HepG2 (cell line): ENCODE results near the gene MBD5. TPM values are rescaled to one million over a fixed set of nuclear protein-coding genes. Genes with fewer than 3 reads are reported as not detected.

ENCODE experiments used
- CCAR2 ChIP-seq: fragments of 200-400 bp; formaldehyde crosslinking; optimal IDR thresholded peaks from 2 replicates; pipeline ENCODE3; 2018; ENCODE audit warnings: low read depth, mild to moderate bottlenecking, low read length, moderate library complexity
- DRAP1 ChIP-seq: IDR thresholded peaks from 2 replicates; pipeline ENCODE4 v1.6.1; 2016; ENCODE audit warnings: missing genetic modification reagents, missing compliant biosample characterization
- FOXC1 ChIP-seq: sonication (generic); formaldehyde crosslinking; IDR thresholded peaks from 2 replicates; pipeline ENCODE4 v1.8.0; 2022; ENCODE audit warnings: mild to moderate bottlenecking, missing genetic modification reagents, borderline replicate concordance
- HNF4G ChIP-seq, 2 experiments: sonication (generic) in 1 of 2; formaldehyde crosslinking in 1 of 2; IDR thresholded peaks; 2 replicates each; pipeline versions ENCODE4 v1.4.0 to v1.6.1; 2011 to 2020; ENCODE audit warnings: borderline replicate concordance in 2 of 2, low read depth in 2 of 2, mild to moderate bottlenecking in 2 of 2, low read length in 1 of 2, missing genetic modification reagents in 1 of 2, moderate library complexity in 1 of 2
- KDM2A ChIP-seq: sonication (generic); formaldehyde crosslinking; IDR thresholded peaks from 2 replicates; pipeline ENCODE4 v1.4.0; 2020; ENCODE audit warnings: low read depth, missing genetic modification reagents, borderline replicate concordance
- NFKBIZ ChIP-seq: IDR thresholded peaks from 2 replicates; pipeline ENCODE4 v1.6.1; 2018; ENCODE audit warnings: missing genetic modification reagents, missing compliant biosample characterization
- RAD21 ChIP-seq: fragments of 450-650 bp; formaldehyde crosslinking; IDR thresholded peaks from 2 replicates; pipeline ENCODE4 v1.5.0; 2020; ENCODE audit warnings: mild to moderate bottlenecking
- RARA ChIP-seq: IDR thresholded peaks from 2 replicates; pipeline ENCODE4 v1.6.1; 2016; ENCODE audit warnings: missing genetic modification reagents, missing compliant biosample characterization
- STAG1 ChIP-seq: sonication (generic); formaldehyde crosslinking; IDR thresholded peaks from 2 replicates; pipeline ENCODE4 v1.4.0; 2020; ENCODE audit warnings: missing genetic modification reagents
- TEAD3 ChIP-seq: optimal IDR thresholded peaks from 2 replicates; pipeline ENCODE3; 2016; ENCODE audit warnings: borderline replicate concordance
- TIGD3 ChIP-seq: sonication (generic); formaldehyde crosslinking; IDR thresholded peaks from 2 replicates; pipeline ENCODE4 v1.5.1; 2020; ENCODE audit warnings: mild to moderate bottlenecking, missing genetic modification reagents, borderline replicate concordance
- ZNF552 ChIP-seq: sonication (generic); formaldehyde crosslinking; IDR thresholded peaks from 2 replicates; pipeline ENCODE4 v1.9.0; 2022; ENCODE audit warnings: missing genetic modification reagents, mild to moderate bottlenecking, borderline replicate concordance
- ZNF619 ChIP-seq: sonication (generic); formaldehyde crosslinking; IDR thresholded peaks from 2 replicates; pipeline ENCODE4 v1.4.0; 2020; ENCODE audit warnings: mild to moderate bottlenecking, missing genetic modification reagents
- ZNF772 ChIP-seq: sonication (generic); formaldehyde crosslinking; IDR thresholded peaks from 2 replicates; pipeline ENCODE4 v1.5.0; 2020; ENCODE audit warnings: mild to moderate bottlenecking, missing genetic modification reagents
- polyA plus RNA-seq, 8 experiments: library from polyadenylated mRNA; depleted of rRNA in 3 of 8; stranded (reverse) in 7 of 8; unstranded in 1 of 8; fragments of >200 nt; fragmentation: Illumina TruSeq in 4 of 8; extraction: Trizol in 4 of 8; gene quantifications; 2 replicates each; pipeline versions ENCODE4 v1.2.1 to v1.2.3, GENCODE V29; 2011 to 2016; ENCODE audit warnings: low read depth in 4 of 8, missing spikeins in 1 of 8, mixed read lengths in 1 of 8; ENCODE audit not compliant: insufficient read depth in 1 of 8
- total RNA-seq, 5 experiments: library from RNA; depleted of rRNA; stranded (reverse); fragments of >200 nt; fragmentation: Illumina TruSeq; extraction: Trizol; gene quantifications; 2 replicates each; pipeline ENCODE4 v1.2.3, GENCODE V29; 2016; ENCODE audit warnings: low read depth in 1 of 5
- TF ChIP-seq, protein P1 (sequence below): sonication (generic); formaldehyde crosslinking; IDR thresholded peaks from 2 replicates; pipeline ENCODE4 v1.5.1; 2020; ENCODE audit warnings: mild to moderate bottlenecking, missing genetic modification reagents, moderate library complexity
- TF ChIP-seq, protein P2 (sequence below): IDR thresholded peaks from 2 replicates; pipeline ENCODE4 v1.6.1; 2016
- TF ChIP-seq, protein P3 (sequence below), 2 experiments: sonication (generic) in 1 of 2; formaldehyde crosslinking in 1 of 2; IDR thresholded peaks; 2 replicates each; pipeline versions ENCODE4 v1.4.0 to v1.6.1; 2018 to 2020; ENCODE audit warnings: missing genetic modification reagents in 2 of 2, borderline replicate concordance in 1 of 2, low read depth in 1 of 2, mild to moderate bottlenecking in 1 of 2, missing biosample characterization in 1 of 2

Gene MBD5
- total and polyA plus RNA-seq, 2 of the 13 experiments (the other 11 are each of a cell fraction or from before 2014, with no cell fraction given), result 13.5 to 26.4 TPM

DNA sequence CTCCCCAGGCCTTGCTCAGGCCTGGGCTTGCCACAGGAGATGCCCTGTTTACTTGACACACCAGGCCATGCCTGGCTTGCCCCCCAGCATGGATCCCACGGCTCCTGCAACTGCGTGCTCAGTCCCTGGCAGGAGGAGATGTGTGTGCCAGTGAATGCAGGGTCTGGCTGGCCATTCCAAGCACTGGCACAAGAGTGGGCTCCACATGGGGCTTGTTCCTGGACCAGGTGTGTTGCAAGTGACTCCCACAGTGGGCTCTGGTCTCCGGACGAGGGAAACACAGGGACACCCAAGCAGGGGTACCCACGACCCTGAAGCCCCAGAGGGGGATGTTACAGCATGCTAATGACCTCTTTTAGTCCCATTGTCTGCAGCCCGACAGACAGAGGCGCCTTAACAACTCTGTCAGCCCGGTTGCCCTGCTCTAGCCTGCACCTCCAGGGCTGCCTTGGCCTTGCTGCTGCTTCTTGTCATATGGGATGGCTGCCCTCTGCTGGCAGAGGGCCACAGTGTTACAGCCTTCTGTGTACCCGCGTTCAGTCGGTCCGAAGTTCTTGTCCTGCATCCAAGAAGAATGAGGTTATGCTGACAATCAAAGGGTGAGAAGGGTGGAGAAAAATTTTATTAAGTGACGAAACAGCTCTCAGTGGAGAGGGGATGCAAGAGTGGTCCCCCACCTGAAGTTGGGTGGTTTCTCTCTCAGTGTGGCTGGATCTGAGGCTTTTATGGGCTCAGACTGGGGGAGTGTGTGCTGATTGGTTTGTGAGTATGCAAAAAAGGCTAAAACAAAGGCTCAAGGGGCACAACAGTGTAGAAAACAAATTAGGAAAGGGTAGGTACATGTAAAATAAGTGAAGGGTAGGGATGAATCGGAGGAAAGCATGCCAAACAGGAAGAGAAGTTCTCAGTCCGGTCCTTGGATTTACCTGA is 180.4 kb downstream of the MBD5 start (continued):
- TF ChIP-seq, protein P1, sequence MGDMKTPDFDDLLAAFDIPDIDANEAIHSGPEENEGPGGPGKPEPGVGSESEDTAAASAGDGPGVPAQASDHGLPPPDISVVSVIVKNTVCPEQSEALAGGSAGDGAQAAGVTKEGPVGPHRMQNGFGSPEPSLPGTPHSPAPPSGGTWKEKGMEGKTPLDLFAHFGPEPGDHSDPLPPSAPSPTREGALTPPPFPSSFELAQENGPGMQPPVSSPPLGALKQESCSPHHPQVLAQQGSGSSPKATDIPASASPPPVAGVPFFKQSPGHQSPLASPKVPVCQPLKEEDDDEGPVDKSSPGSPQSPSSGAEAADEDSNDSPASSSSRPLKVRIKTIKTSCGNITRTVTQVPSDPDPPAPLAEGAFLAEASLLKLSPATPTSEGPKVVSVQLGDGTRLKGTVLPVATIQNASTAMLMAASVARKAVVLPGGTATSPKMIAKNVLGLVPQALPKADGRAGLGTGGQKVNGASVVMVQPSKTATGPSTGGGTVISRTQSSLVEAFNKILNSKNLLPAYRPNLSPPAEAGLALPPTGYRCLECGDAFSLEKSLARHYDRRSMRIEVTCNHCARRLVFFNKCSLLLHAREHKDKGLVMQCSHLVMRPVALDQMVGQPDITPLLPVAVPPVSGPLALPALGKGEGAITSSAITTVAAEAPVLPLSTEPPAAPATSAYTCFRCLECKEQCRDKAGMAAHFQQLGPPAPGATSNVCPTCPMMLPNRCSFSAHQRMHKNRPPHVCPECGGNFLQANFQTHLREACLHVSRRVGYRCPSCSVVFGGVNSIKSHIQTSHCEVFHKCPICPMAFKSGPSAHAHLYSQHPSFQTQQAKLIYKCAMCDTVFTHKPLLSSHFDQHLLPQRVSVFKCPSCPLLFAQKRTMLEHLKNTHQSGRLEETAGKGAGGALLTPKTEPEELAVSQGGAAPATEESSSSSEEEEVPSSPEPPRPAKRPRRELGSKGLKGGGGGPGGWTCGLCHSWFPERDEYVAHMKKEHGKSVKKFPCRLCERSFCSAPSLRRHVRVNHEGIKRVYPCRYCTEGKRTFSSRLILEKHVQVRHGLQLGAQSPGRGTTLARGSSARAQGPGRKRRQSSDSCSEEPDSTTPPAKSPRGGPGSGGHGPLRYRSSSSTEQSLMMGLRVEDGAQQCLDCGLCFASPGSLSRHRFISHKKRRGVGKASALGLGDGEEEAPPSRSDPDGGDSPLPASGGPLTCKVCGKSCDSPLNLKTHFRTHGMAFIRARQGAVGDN (CRISPR knock-in tag), result peak; percentile 62
- peak; percentile 52; the same call in 1 of the 2 replicates for TF ChIP-seq DRAP1 (CRISPR knock-in tag)
- TF ChIP-seq RAD21 (CRISPR knock-in tag), result peak; percentile 92
- peak; percentile 24; the same call in 1 of the 2 replicates for TF ChIP-seq ZNF619
- no peak for TF ChIP-seq TIGD3 (CRISPR knock-in tag)
- TF ChIP-seq ZNF552 (CRISPR knock-in tag), result no peak
- TF ChIP-seq ZNF772 (CRISPR knock-in tag), result peak; percentile 34; the same call in 1 of the 2 replicates
- peak; percentile 67; the same call in 1 of the 2 replicates for TF ChIP-seq HNF4G (IDR thresholded peaks at IDR 0.05; ENCODE audit: borderline replicate concordance, low read depth, low read length)
- no peak for TF ChIP-seq HNF4G (CRISPR knock-in tag; IDR thresholded peaks at IDR 0.05; ENCODE audit: borderline replicate concordance, low read depth)
- peak; percentile 64 for TF ChIP-seq TEAD3
- TF ChIP-seq FOXC1 (CRISPR knock-in tag), result peak; percentile 79; the same call in 1 of the 2 replicates
- TF ChIP-seq RARA (CRISPR knock-in tag), result 0 out of 2 replicates have a peak, but pooled peaks have one; percentile 8
- TF ChIP-seq, protein P2, sequence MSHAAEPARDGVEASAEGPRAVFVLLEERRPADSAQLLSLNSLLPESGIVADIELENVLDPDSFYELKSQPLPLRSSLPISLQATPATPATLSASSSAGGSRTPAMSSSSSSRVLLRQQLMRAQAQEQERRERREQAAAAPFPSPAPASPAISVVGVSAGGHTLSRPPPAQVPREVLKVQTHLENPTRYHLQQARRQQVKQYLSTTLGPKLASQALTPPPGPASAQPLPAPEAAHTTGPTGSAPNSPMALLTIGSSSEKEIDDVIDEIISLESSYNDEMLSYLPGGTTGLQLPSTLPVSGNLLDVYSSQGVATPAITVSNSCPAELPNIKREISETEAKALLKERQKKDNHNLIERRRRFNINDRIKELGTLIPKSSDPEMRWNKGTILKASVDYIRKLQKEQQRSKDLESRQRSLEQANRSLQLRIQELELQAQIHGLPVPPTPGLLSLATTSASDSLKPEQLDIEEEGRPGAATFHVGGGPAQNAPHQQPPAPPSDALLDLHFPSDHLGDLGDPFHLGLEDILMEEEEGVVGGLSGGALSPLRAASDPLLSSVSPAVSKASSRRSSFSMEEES (CRISPR knock-in tag), result 0 out of 2 replicates have a peak, but pooled peaks have one; percentile 26
- TF ChIP-seq CCAR2, result no peak
- TF ChIP-seq NFKBIZ (CRISPR knock-in tag), result no peak
- TF ChIP-seq KDM2A, result peak; percentile 80
- TF ChIP-seq, protein P3, sequence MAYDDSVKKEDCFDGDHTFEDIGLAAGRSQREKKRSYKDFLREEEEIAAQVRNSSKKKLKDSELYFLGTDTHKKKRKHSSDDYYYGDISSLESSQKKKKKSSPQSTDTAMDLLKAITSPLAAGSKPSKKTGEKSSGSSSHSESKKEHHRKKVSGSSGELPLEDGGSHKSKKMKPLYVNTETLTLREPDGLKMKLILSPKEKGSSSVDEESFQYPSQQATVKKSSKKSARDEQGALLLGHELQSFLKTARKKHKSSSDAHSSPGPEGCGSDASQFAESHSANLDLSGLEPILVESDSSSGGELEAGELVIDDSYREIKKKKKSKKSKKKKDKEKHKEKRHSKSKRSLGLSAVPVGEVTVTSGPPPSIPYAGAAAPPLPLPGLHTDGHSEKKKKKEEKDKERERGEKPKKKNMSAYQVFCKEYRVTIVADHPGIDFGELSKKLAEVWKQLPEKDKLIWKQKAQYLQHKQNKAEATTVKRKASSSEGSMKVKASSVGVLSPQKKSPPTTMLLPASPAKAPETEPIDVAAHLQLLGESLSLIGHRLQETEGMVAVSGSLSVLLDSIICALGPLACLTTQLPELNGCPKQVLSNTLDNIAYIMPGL (CRISPR knock-in tag; IDR thresholded peaks at IDR 0.05; ENCODE audit: borderline replicate concordance in 1 of 2, low read depth in 1 of 2), result peak; percentile 58 to 76; a peak in 2 of 4 replicates
- TF ChIP-seq STAG1 (CRISPR knock-in tag), result peak; percentile 96
